22Rv1 (cell line): Measurements from ENCODE around the gene RPS6KC1.

Experiments used
- CTCF ChIP-seq: fragments of 450-650 bp; IDR thresholded peaks from 2 replicates; pipeline ENCODE4 v1.5.1; 2017; ENCODE audit warnings: mild to moderate bottlenecking
- ZFX ChIP-seq: fragments of 450-650 bp; IDR thresholded peaks from 2 replicates; pipeline ENCODE4 v1.6.1; 2017; ENCODE audit warnings: antibody characterized with exemption, borderline replicate concordance

- TF ChIP-seq CTCF (no peak), ZFX (no peak)
Measured at GRCh38 chr1:213003256-213003655, 47.8 kb upstream of the RPS6KC1 start.
